SK-N-MC (cell line): ENCODE data around the gene TMEM164.

ENCODE experiments used
- DNase-seq: peaks from one replicate; pipeline ENCODE4 v3.0.0-alpha.2; 2011; ENCODE audit warnings: low read depth, low spot score
- H3K27ac ChIP-seq: fragments of 200-600 bp; sonication (generic); 2 replicates; pipeline ENCODE4 v1.5.1; 2016; ENCODE audit warnings: mixed run types
- H3K36me3 ChIP-seq: fragments of 200-600 bp; sonication (generic); 2 replicates; pipeline ENCODE4 v1.6.1; 2017; ENCODE audit warnings: antibody characterized with exemption, low read length, mixed read lengths; ENCODE audit not compliant: insufficient read depth
- H3K4me3 ChIP-seq: fragments of 200-600 bp; sonication (generic); 2 replicates; pipeline ENCODE4 v1.5.1; 2016
- H3K9ac ChIP-seq: fragments of 200-600 bp; sonication (generic); 2 replicates; pipeline ENCODE4 v1.8.0; 2017; ENCODE audit warnings: mixed run types, mixed read lengths; ENCODE audit not compliant: insufficient read length
- H3K9me3 ChIP-seq: fragments of 200-600 bp; sonication (generic); 2 replicates; pipeline ENCODE4 v1.6.1; 2017; ENCODE audit warnings: low read depth, mild to moderate bottlenecking, antibody characterized with exemption, low read length, moderate library complexity, mixed read lengths
- EZH2 ChIP-seq: fragments of 200-600 bp; sonication (generic); IDR thresholded peaks from one replicate; pipeline ENCODE4 v1.6.1; 2017; ENCODE audit warnings: antibody characterized with exemption
- FOXP2 ChIP-seq: optimal IDR thresholded peaks from 2 replicates; pipeline ENCODE3; 2011; ENCODE audit warnings: mild to moderate bottlenecking, moderate library complexity; ENCODE audit not compliant: insufficient read depth; ENCODE audit errors: extremely low read length, control extremely low read depth
- POLR2AphosphoS5 ChIP-seq: IDR thresholded peaks from 2 replicates; pipeline ENCODE4 v1.6.1; 2012; ENCODE audit warnings: mild to moderate bottlenecking, low read depth, low read length, borderline replicate concordance

TMEM164 gene

DNA sequence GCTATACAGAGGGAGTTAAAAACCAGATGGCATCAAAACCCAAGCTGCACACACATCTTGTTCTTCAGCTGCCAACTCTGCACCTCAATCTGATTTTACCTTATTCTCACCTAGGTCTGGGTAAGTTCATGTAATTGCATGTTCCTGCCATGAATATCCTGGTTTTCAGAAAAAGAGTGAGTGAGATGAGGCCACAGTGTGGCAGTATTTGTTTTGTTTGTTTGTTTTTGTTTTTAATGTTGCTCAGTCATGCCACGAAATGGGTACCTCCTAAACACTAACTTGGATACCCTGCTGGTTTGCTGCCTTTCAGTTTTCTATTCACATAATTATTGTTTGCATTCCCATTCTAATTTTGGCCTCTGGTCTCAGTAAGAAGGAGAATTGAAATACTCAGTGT, 22.5 kb downstream of the TMEM164 start:
- TF ChIP-seq EZH2 = no peak
- TF ChIP-seq POLR2AphosphoS5 = no peak
- TF ChIP-seq FOXP2 = no peak
- no peak for DNase-seq

DNA sequence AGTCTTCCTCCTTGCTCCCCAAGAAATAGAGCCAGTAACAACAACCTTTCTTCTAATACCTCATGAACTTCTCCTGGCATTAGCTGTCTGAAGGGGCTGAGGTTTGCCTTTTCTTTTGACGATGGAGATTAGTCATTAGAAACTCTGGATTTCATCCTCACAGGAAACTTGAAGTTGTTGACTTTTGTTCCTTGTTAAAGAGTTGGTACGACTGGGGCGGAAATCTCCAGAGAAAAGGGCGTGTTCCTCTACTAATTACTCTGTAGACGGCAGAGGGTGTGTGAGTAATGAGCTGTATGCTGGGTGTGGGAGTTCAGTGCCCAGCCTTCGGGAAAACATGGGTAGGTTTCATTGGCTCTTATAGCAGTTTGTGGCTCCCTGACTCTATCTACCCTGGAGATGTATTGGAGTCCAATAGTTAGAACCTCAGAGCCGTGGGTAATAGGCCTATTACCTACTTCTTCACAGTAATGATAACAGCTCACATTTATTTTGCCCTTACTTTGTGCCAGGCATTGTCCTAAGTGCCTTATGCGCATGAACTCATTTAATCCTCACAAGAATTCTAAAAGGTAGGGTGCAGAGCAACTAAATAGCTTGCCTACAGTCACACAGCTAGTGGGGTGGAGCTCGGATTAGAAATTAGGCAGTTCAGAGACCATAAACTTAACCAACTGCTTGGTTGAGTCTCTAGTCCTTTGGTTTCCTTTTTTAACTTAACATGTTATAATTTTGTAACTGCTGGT, 23.4 kb downstream of the TMEM164 start:
- Histone ChIP-seq H3K36me3 (no peaks in the 10 kb centered on the region), H3K9ac (no peak overlapping the region), H3K9me3 (no peaks in the 10 kb centered on the region), H3K27ac (no peak overlapping the region), H3K4me3 (no peak overlapping the region)
- DNase-seq = no peak
- TF ChIP-seq POLR2AphosphoS5 = no peak
- TF ChIP-seq EZH2 = no peak
- TF ChIP-seq FOXP2 = no peak

More for the DNA sequence above, 22.5 kb downstream of the TMEM164 start:
- H3K4me3 ChIP-seq = no peak overlapping the region
- no peaks in the 10 kb centered on the region for H3K9me3 ChIP-seq
- no peak overlapping the region for H3K9ac ChIP-seq
- no peaks in the 10 kb centered on the region for H3K36me3 ChIP-seq
- H3K27ac ChIP-seq = no peak overlapping the region

DNA sequence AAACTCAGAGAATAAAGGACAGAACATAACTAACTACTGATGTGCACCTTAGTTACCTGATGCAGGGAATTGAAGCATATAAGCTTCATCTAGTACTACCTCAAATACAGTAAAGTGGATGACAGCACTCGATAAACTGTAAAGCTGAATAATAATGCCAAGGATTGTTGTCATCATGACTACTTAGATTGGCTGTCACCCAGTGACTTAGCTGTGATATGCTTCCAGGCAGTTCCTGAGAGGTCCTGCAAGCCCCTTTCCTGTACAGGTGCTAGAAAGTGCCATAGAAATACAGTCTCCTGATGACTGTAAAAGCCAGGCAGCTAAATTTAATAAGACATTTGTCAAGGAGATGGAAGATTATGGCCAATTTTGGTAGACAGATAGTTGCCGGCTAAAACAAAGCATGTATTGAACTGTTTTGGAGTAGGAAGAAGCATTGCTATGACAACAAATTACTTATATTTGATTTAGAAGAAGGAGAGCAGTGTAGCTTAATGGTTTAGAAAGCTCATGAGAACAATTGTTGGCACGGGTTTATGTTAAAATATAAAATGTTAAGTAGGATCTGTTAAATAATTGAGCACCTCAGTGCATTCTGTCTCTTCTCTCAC, 29.7 kb downstream of the TMEM164 start:
- TF ChIP-seq EZH2 (no peak), FOXP2 (no peak)
- Histone ChIP-seq H3K9ac (no peak overlapping the region), H3K9me3 (no peaks in the 10 kb centered on the region), H3K27ac (no peak overlapping the region), H3K4me3 (no peak overlapping the region), H3K36me3 (no peaks in the 10 kb centered on the region)
- DNase-seq = no peak

DNA sequence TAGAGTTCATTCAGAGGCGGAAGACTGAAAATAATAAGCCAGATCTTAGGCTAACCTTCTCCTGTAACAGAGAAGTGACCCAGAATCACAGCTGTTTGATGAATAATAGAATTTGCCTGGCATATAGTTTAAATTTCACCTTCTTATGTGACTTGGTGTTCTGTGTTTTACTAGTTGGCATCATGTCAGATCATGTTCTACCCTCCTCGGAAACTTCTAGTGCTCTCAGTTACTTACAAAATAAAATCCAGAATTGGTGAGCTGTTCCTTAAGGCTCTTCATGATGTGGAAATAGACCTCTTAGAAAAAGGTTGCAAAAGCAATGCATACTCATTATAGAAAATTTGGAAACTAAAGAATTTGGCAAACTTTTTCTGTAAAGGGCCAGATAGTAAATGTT, 31.1 kb downstream of the TMEM164 start:
- Histone ChIP-seq H3K27ac (no peak overlapping the region), H3K9me3 (no peaks in the 10 kb centered on the region), H3K36me3 (no peaks in the 10 kb centered on the region), H3K9ac (no peak overlapping the region), H3K4me3 (no peak overlapping the region)
- no peak for TF ChIP-seq POLR2AphosphoS5
- TF ChIP-seq EZH2 = no peak
- TF ChIP-seq FOXP2 = no peak
- DNase-seq = no peak

- H3K36me3 ChIP-seq = no peaks in the 10 kb centered on the region
- H3K9ac ChIP-seq = no peak overlapping the region
- no peak for DNase-seq
- no peaks in the 10 kb centered on the region for H3K9me3 ChIP-seq
- no peak overlapping the region for H3K4me3 ChIP-seq
- TF ChIP-seq POLR2AphosphoS5 (no peak), EZH2 (no peak), FOXP2 (no peak)
- H3K27ac ChIP-seq = no peak overlapping the region
These were observed 33.5 kb downstream of the TMEM164 start for GRCh38 chrX:110036162-110037033.

DNA sequence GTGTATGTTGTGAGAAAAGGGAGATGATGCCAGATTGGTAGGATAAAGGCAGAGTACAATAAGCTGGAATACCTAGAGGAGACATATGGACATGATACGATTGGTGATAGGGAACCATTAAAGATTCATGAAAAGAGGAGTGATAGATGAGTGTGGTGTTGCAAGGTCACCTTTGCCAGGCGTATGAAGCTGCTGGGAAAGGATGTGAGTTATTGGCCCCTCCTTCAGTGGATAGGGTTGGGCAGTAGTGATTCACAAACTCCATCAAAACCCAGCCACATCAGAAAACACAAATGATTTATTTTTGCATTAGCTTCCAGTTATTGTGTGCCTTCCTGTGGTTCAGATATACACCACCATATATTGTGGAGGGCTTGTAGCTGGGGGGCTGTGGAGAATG, 34.3 kb downstream of the TMEM164 start:
- Histone ChIP-seq H3K9ac (no peak overlapping the region), H3K4me3 (no peak overlapping the region), H3K36me3 (no peaks in the 10 kb centered on the region), H3K9me3 (no peaks in the 10 kb centered on the region), H3K27ac (no peak overlapping the region)
- TF ChIP-seq EZH2 (no peak), FOXP2 (no peak), POLR2AphosphoS5 (no peak)
- no peak for DNase-seq

DNA sequence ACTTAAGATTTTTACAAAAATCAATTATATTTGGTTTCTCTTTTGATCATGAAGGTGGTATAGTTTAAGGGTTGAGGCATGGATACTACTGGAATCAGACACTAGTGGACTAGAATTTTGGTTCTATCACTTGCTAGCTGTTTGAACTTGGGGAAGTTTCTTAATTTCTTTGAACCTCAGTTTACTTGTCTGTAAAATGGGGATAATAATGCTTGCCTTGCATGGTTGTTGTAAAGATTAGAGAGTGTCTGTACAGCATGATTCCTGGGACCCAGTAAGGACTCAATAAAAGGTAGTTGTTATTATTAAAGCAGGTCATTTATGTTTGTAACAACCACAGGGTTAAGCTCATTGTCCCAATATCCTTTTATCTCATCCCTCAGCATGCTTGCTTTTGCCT, 36.0 kb downstream of the TMEM164 start:
- H3K9ac ChIP-seq = no peak overlapping the region

DNA sequence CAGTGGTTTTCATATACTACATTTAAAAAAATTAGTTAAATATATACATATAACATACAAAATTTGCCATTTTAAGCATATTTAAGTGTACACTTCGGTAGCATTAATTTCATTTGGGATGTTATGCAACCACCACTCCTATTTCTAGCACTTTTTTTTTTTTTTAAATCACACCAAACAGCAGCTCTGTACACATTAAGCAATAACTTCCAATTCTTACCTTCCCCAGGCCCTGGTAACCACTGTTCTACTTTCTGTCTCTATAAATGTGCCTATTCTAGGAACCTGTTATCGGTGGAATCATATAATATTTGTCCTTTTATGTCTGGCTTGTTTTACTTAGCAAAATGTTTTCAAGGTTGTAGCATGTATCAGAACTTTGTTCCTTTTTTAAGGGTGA, 39.1 kb downstream of the TMEM164 start:
- H3K9me3 ChIP-seq = no peaks in the 10 kb centered on the region
- no peaks in the 10 kb centered on the region for H3K36me3 ChIP-seq
- no peak overlapping the region for H3K27ac ChIP-seq
- DNase-seq = no peak
- TF ChIP-seq POLR2AphosphoS5 (no peak), FOXP2 (no peak), EZH2 (no peak)
- no peak overlapping the region for H3K9ac ChIP-seq
- no peak overlapping the region for H3K4me3 ChIP-seq

More for the DNA sequence above, 36.0 kb downstream of the TMEM164 start:
- Histone ChIP-seq H3K36me3 (no peaks in the 10 kb centered on the region), H3K4me3 (no peak overlapping the region), H3K9me3 (no peaks in the 10 kb centered on the region), H3K27ac (no peak overlapping the region)
- DNase-seq = no peak
- TF ChIP-seq POLR2AphosphoS5 = no peak
- TF ChIP-seq FOXP2 = no peak
- no peak for TF ChIP-seq EZH2
